Panc1 (cell line): ENCODE data around the gene SHISA5. TPM values are rescaled to one million over a fixed set of nuclear protein-coding genes. Genes with fewer than 3 reads are reported as not detected.

Source experiments
- ATAC-seq: fragments of 200-7000 bp; cut with Tn5 transposase; 2 replicates; pipeline ENCODE4 v1.9.1; 2020; ENCODE audit warnings: mild to moderate bottlenecking, moderate library complexity
- BruUV-seq: library from RNA; stranded (reverse); fragments of 400-500 nt; replicated peaks from 2 replicates; lab custom pipeline; 2021; lab: Mats Ljungman, UMichigan
- CTCF ChIA-PET: fragments of 300-600 bp; sonication (Branson Sonifier 250); formaldehyde crosslinking; loops from one replicate; lab custom pipeline; 2022; ENCODE audit warnings: antibody characterized with exemption; lab: Charles Lee
- POLR2A ChIA-PET: fragments of 300-600 bp; sonication (Branson Sonifier 250); formaldehyde crosslinking; loops from one replicate; lab custom pipeline; 2022; ENCODE audit warnings: antibody characterized with exemption; lab: Charles Lee
- DNase-seq: peaks from one replicate; pipeline ENCODE4 v3.0.0-alpha.2; 2010; ENCODE audit warnings: low read depth, low spot score
- H3K27ac ChIP-seq: 2 replicates; pipeline ENCODE4 v1.5.1; 2011; ENCODE audit warnings: mild to moderate bottlenecking, low read length, inconsistent platforms
- H3K27me3 ChIP-seq: fragments of 200-500 bp; sonication (Bioruptor generic); 2 replicates; pipeline ENCODE4 v1.6.0; 2014; ENCODE audit warnings: low read length, inconsistent platforms; ENCODE audit not compliant: control insufficient read depth, insufficient read depth
- H3K36me3 ChIP-seq: fragments of 200-500 bp; sonication (Bioruptor generic); 2 replicates; pipeline ENCODE4 v1.5.1; 2014; ENCODE audit warnings: inconsistent platforms, mild to moderate bottlenecking, low read length, moderate library complexity; ENCODE audit not compliant: control insufficient read depth, insufficient read depth
- H3K4me1 ChIP-seq: 2 replicates; pipeline ENCODE4 v1.5.1; 2011; ENCODE audit warnings: inconsistent platforms, mild to moderate bottlenecking, low read length, moderate library complexity; ENCODE audit not compliant: control insufficient read depth, insufficient read depth
- H3K4me3 ChIP-seq, 2 experiments: 2 replicates each; pipeline ENCODE4 v1.5.1; 2011 to 2012; ENCODE audit warnings: low read depth in 2 of 2, low read length in 2 of 2, mild to moderate bottlenecking in 2 of 2, inconsistent platforms in 1 of 2, moderate library complexity in 1 of 2
- H3K9me3 ChIP-seq: fragments of 200-500 bp; sonication (Bioruptor generic); 2 replicates; pipeline ENCODE4 v1.5.1; 2014; ENCODE audit warnings: low read depth, mild to moderate bottlenecking, inconsistent platforms, low read length, moderate library complexity; ENCODE audit not compliant: control insufficient read depth, insufficient read depth
- CTCF ChIP-seq: fragments of 450-650 bp; IDR thresholded peaks from 2 replicates; pipeline ENCODE4 v1.5.1; 2017; ENCODE audit warnings: mild to moderate bottlenecking
- POLR2AphosphoS5 ChIP-seq: IDR thresholded peaks from 2 replicates; pipeline ENCODE4 v1.6.1; 2012; ENCODE audit warnings: mild to moderate bottlenecking, low read depth, low read length, moderate library complexity
- REST ChIP-seq, 2 experiments: IDR thresholded peaks; 2 replicates each; pipeline ENCODE4 v1.6.1; 2011 to 2012; ENCODE audit warnings: low read depth in 2 of 2, control low read depth in 1 of 2, low read length in 1 of 2, mild to moderate bottlenecking in 1 of 2, moderate library complexity in 1 of 2; ENCODE audit not compliant: insufficient read depth in 1 of 2
- SIN3A ChIP-seq: IDR thresholded peaks from 2 replicates; pipeline ENCODE4 v1.6.1; 2012; ENCODE audit warnings: low read depth, mild to moderate bottlenecking, low read length, moderate library complexity, borderline replicate concordance; ENCODE audit not compliant: insufficient read depth
- TCF7L2 ChIP-seq: IDR thresholded peaks from 2 replicates; pipeline ENCODE4 v1.6.1; 2011; ENCODE audit warnings: mild to moderate bottlenecking, low read depth, low read length, inconsistent platforms
- in situ Hi-C: cut with HindIII; loops from 2 replicates; pipeline ENCODE4 v1.10.0; 2016; ENCODE audit warnings: low sequenced_read_pairs, low pct_unique_long_range_greater_than_20kb
- intact Hi-C: fragments of 100-400 bp; cut with micrococcal nuclease; formaldehyde crosslinking; loops from one replicate; pipeline ENCODE4 v1.10.0; 2022; ENCODE audit not compliant: unreplicated experiment
- total RNA-seq: library from RNA; stranded (reverse); gene quantifications from one replicate; pipeline ENCODE4 v1.2.1, GENCODE V29; 2021; ENCODE audit not compliant: unreplicated experiment

SHISA5 gene
- total RNA-seq, 1 experiment from 2014 or later = 122 TPM

- H3K27ac ChIP-seq = peak within 1 kb of the TSS; percentile 89
- CTCF ChIA-PET = interaction anchor here (0.9 to 2.6 kb wide), 2 partner anchors 11 to 113 kb away, joined by 4 to 26 read pairs; no protein-coding TSS in a partner anchor
- intact Hi-C loops (no loop called here), in situ Hi-C loops (no loop called here)
- peaks cover 11% of the 10 kb centered on the region for H3K4me1 ChIP-seq
- peaks cover 2% of the 10 kb centered on the region; the same call in 1 of the 2 replicates for H3K36me3 ChIP-seq
- TF ChIP-seq CTCF (no peak), POLR2AphosphoS5 (peak; percentile 81), TCF7L2 (no peak), REST (IDR thresholded peaks at IDR 0.05; ENCODE audit: insufficient read depth in 1 of 2, low read depth in 2 of 2, low read length in 1 of 2) (no peak), SIN3A (0 out of 2 replicates have a peak, but pooled peaks have one; percentile 86)
- BruUV-seq = no TSS peak
- DNase-seq (no peak), ATAC-seq (peak; percentile 95)
- H3K9me3 ChIP-seq = no peaks in the 10 kb centered on the region
- peak within 1 kb of the TSS; percentile 76 to 87 for H3K4me3 ChIP-seq
- POLR2A ChIA-PET = interaction anchor here (0.6 to 0.7 kb wide), 3 partner anchors 27 to 103 kb away, joined by 3 to 5 read pairs (median 5); no protein-coding TSS in a partner anchor
- H3K27me3 ChIP-seq = no peaks in the 10 kb centered on the region
These were observed 57.4 kb downstream of the SHISA5 start, which contains the start of gene ATRIP for GRCh38 chr3:48446425-48447193. ATRIP (plus strand) TSS chr3:48446737; CDS start chr3:48446846, 109 bp downstream.

- Histone ChIP-seq H3K36me3 (peaks cover 2% of the 10 kb centered on the region; the same call in 1 of the 2 replicates), H3K9me3 (no peaks in the 10 kb centered on the region), H3K27ac (peak overlapping the region; percentile 82), H3K27me3 (no peaks in the 10 kb centered on the region), H3K4me3 (peak overlapping the region; percentile 76 to 87), H3K4me1 (peaks cover 14% of the 10 kb centered on the region)
- intact Hi-C loops (no loop called here), in situ Hi-C loops (no loop called here)
- ChIA-PET POLR2A (interaction anchor here (0.6 to 0.7 kb wide), 3 partner anchors 28 to 102 kb away, joined by 3 to 5 read pairs (median 5); no protein-coding TSS in a partner anchor), CTCF (interaction anchor here (0.9 to 2.6 kb wide), 2 partner anchors 10 to 113 kb away, joined by 4 to 26 read pairs; no protein-coding TSS in a partner anchor)
- TSS peak; percentile 74 for BruUV-seq
- ATAC-seq = peak; percentile 24
- TF ChIP-seq TCF7L2 (no peak), REST (IDR thresholded peaks at IDR 0.05; ENCODE audit: insufficient read depth in 1 of 2, low read depth in 2 of 2, low read length in 1 of 2) (no peak), CTCF (no peak), SIN3A (no peak), POLR2AphosphoS5 (no peak)
- no peak for DNase-seq
These were observed 57.9 kb downstream of the SHISA5 start for GRCh38 chr3:48446043-48446424.
